Measurements from ENCODE around the gene CYSRT1.
"Not testable (repeated sequence)": the region's sequence is repeated elsewhere in the genome, so short reads cannot be mapped to it uniquely, and the experiment has no call there.

CYSRT1 gene

DNA sequence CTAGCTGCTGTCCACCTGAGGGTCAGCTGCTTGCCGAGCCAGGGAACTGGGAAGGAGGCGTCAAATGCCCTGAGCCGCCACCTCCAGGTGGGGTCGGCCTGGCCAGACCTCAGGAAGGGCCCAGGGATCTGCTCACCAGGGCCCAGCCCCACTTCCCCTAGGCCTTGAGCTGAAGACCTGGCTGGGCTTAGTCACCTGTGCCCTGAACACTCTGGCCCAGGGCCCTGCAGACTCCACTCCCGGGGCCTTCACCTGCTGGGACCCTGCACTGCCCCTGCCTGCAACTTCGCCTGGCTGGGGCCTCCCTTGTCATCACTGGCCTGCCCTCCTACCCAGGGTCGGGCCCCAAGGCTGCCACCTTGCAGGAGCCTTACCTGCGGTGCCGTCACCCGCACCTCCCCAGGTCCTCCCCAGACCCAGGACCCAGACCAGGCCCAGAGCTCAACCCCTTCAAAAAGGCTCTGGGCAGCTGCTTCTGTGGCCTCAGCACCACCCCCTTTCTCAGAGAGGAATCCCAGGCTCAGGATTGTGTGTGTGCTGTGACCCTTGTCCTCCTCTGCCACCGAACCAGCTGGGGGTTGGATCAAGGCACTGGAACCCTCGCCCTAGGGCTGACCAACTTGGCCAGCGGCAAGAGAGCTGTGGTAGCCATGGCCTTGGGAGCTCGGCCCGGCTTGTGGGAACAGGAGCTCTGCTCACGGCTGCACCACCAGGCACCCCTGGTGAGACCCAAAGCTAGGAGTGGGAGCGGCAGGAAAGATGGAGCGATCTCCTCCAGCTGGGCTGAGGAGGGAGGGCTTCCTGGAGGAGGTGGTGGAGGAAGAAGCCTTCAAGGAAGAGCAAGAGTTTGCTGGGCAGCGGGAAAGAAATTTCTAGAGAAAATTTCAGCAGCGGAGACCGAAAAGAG, 29.0 kb downstream of the CYSRT1 start:
- DNase-seq, result no peak

DNA sequence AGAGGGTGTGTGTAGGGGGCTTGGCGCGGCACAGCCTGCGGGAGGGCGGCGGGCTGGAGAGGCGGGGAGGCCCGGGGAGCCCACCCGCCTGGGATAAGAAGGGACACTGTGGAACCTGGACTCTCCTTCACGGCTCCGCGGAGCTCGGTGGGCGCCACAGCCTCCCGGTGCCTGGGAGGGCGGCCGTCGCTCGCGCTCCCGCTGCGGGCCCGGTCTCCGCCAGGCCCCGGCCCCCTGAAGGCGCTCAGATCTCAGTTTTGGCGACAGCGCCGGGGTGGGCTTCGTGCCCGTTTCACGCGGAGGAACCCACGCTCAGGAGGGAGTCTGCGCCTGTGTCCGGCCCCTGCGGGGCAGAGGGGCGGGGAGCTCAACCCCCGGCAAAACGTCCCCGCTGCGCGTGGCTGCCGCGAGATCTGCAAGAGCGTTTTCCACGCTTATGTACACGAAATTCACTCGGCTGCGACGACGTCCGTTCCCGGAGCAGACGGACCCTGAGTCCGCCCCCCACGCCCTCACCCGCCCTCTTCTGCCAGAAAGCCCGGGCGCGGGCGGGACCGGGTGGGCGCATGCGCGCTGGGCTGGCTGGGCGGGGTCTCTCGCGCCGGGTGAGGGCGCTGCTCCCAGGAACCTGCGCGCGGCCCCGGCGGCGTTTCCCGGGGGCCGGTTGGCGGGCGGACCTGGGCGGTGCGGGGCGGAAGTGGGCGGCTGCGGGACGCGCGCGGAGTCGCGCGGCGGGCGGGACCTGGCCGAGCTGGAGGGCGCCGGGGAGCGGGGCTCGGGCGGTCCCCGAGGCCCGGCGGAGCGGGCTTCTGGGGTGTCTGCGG, 29.9 kb downstream of the CYSRT1 start, which contains the start of gene NELFB:
NELFB (plus strand) TSS at position 704 of the 824 bp plus-strand sequence.
- peak; percentile 96 for DNase-seq

DNA sequence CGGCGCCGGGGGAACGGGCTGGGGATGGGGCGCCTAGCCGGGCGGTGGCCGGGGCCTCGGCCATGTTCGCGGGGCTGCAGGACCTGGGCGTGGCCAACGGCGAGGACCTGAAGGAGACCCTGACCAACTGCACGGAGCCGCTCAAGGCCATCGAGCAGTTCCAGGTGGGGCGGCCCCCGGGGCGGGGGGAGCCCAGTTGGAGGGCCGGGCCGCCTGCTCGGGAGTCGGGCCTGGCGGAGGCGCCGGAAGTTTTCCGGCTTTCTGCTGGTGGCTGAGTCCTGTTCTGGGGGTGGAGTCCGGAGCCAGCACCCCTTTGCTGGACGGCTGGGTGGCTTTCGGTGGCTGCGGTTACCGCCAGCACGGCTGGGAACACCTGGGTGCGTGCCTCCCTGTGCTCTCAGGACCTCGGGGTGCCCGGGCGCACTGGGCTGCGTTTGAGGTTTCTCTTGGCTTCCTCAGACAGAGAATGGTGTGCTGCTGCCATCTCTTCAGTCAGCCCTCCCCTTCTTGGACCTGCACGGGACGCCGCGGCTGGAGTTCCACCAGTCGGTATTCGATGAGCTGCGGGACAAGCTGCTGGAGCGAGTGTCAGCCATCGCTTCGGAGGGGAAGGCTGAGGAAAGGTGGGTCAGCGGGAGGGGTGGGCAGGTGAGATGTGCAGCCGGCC, 30.6 kb downstream of the CYSRT1 start:
- no peak for DNase-seq

DNA sequence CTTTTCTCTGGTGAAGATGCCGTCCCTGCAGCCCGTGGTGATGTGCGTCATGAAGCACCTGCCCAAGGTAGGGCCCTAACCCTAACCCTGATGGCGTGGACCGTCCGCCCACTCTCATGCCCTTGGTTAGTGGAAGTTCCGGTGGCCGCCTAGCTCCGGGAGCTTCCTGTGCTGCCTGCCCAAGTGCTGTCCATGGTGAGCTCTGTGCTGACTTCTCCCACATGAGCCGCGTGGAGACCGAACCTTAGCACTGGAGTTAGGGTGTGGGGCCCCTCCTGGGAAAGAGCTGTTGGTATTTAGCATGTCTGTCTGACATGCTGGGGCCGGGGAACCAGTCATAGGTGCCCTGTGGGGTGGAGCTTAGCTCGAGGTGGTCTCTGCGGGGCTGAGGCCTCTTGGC, 31.4 kb downstream of the CYSRT1 start:
- DNase-seq, result no peak

DNA sequence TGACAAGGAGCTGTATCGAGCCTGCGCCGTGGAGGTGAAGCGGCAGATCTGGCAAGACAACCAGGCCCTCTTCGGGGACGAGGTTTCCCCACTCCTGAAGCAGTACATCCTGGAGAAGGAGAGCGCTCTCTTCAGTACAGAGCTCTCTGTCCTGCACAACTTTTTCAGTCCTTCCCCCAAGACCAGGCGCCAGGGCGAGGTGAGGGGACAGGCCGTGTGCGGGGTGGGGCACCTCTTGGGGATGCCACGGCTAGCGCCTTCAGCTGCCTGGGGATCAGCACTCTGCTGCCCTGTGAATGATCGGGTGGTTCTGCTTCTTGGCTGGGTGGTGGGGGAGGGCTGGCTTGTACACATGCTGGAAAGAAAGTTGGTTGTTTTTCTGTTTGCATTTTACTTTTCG, 31.9 kb downstream of the CYSRT1 start:
- DNase-seq, result no peak

DNA sequence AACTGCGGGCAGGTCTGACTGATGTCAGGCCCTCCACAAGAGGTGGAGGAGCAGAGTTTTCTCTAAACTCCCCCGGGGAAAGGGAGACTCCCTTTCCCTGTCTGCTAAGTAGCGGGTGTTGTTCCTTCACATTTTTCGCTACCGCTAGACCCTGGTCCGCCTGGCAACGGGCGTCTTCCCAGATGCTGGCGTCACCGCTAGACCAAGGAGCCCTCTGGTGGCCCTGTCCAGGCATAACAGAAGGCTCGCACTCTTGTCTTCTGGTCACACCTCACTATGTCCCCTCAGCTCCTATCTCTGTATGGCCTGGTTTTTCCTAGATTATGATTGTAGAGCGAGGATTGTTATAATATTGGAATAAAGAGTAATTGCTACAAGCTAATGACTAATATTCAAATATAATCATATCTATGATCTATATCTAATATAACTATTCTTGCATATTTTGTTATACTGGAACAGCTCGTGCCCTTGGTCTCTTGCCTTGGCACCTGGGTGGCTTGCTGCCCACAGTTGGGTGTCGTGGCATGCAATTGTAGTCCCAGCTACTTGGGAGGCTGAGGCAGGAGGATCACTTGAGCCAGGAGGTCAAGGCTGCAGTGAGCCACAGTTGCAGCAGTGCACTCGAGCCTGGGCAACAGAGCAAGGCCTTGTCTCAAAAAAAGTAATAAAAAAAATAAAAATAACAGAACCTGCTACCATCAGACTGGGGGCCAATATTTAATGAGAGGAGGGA, 37.4 kb downstream of the CYSRT1 start:
- DNase-seq, result not testable (repeated sequence)

DNA sequence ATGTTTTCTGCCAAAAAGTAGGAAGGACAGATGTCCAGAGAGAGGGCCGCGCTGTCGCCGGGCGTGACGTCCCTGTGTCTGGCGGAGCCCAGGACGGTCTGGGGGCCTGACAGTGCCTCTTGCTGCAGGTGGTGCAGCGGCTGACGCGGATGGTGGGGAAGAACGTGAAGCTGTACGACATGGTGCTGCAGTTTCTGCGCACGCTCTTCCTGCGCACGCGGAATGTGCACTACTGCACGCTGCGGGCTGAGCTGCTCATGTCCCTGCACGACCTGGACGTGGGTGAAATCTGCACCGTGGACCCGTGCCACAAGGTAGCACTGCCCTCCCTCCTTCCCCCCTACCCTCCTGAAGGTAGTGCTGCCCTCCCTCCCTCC, 37.9 kb downstream of the CYSRT1 start:
- DNase-seq, result no peak

DNA sequence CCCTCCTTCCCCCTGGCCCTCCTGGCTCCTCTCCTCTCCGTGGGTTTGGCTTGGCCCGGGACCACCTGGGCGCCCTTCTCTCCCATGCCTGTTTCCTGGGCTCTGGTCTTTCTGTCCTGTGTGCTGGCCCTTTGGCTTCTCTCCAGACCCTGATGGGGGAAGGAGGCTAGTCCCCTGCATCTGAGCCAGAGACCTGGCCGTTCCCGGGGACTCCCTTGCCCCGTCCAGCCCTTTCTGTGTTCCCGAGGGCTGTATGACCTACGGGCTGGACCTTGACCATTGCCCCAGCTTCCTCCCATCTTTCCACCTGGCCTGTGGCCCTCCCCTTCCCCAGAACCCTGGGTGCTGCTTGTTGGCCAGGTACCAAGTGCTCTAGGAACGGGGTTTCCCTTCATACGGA, 38.5 kb downstream of the CYSRT1 start:
- DNase-seq, result no peak

DNA sequence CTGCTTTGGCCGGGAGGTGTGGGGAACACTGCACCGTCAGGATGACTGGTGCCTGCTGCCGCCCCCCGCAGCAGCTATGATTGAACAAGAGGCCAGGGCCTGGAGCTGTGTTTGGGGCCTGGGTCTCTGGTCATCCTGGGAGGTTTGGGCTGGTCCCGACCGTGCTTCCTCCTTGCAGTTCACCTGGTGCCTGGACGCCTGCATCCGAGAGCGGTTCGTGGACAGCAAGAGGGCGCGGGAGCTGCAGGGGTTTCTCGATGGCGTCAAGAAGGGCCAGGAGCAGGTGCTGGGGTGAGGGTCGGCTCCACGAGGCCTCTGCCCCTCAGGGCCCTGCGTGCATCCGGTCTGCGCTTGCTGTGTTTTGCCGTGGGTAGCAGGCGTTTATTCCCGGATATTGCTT, 39.1 kb downstream of the CYSRT1 start:
- no peak for DNase-seq

DNA sequence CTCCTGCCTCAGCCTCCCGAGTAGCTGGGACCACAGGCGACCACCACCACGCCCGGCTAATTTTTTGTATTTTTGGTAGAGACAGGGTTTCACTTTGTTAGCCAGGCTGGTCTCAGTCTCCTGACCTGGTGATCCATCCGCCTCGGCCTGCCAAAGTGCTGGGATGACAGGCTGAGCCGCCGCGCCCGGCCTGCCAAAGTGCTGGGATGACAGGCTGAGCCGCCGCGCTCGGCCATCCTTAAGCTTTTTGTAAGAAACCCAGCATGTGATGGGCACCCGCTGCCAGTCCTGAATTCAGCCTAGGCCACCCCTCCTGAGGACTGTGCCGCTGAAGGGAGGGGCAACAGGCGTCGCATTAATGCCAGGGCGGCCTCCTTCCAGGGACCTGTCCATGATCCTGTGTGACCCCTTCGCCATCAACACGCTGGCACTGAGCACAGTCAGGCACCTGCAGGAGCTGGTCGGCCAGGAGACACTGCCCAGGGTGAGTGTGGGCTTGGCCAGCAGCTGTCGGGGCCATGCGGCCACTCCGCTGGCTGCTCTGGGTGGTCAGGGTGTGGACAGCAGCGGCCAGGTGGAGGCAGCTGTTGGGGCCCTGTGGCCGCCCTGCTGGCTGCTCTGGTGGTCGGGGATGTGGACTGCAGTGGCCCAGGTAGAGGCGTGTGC, 40.7 kb downstream of the CYSRT1 start:
- peak; percentile 22 for DNase-seq

DNA sequence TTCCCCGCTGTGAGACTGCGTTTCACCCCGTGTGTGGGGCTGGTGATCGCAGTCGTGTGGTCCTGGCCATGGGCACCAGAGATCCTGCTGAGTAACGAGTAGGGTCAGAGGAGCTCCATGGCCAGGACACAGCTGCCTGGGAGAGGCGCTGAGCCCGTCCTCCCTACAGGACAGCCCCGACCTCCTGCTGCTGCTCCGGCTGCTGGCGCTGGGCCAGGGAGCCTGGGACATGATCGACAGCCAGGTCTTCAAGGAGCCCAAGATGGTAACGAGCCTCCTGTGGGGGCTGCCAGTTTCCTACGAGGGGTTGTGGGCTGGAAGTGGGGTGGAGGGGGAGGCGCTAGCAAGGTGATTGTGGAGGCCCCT, 41.2 kb downstream of the CYSRT1 start:
- DNase-seq, result peak; percentile 24

DNA sequence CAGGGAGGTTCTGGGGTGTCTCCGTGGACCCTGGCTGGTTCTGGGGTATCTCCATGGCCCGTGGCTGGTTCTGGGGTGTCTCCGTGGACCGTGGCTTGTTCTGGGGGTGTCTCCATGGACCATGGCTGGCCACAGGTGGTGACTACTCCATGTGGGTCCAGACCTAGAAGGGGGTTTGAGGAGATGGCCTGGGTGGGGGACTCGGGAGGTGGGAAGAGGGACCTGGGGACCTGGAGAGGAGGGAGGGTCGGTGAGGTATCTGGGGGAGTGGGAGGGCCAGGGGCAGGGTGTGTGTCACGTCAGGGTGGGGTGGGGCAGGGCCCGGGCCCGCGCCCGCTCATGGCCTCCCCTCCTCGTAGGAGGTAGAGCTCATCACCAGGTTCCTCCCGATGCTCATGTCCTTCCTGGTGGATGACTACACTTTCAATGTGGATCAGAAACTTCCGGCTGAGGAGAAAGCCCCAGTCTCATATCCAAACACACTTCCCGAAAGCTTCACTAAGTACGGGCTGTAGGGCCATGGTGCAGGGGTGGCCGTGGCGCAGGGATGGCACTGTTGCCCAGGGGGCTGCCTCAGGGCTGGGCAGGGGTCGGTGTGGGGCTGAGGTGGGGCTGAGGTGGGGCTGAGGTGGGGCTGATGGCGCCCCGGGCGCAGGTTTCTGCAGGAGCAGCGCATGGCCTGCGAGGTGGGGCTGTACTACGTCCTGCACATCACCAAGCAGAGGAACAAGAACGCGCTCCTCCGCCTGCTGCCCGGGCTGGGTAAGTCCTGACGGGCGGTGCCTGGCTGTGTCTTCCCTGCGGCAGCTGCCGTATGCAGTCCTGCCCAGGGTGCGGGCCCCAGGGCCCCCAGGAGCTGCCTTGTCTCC, 41.8 kb downstream of the CYSRT1 start:
- DNase-seq, result no peak

DNA sequence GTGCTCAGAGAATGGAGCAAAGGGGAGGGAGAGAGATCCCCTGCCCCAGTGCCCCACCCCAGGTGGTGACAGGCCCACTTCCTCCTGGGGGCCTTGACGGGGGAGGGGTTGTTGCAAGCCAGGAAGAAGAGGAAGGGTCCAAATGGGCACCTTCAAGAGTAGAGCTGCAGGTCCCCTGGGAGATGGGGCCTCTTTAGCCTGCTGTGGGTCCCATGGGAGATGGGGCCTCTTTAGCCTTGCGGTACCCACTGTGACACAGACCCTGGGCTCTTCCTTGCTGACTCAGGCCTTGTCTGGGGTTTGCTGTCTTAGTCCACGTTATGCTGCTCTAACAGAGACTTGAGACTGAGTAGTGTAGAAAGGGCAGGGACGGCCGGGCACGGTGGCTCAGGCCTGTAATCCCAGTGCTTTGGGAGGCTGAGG, 43.0 kb downstream of the CYSRT1 start:
- peak; percentile 19 for DNase-seq

DNA sequence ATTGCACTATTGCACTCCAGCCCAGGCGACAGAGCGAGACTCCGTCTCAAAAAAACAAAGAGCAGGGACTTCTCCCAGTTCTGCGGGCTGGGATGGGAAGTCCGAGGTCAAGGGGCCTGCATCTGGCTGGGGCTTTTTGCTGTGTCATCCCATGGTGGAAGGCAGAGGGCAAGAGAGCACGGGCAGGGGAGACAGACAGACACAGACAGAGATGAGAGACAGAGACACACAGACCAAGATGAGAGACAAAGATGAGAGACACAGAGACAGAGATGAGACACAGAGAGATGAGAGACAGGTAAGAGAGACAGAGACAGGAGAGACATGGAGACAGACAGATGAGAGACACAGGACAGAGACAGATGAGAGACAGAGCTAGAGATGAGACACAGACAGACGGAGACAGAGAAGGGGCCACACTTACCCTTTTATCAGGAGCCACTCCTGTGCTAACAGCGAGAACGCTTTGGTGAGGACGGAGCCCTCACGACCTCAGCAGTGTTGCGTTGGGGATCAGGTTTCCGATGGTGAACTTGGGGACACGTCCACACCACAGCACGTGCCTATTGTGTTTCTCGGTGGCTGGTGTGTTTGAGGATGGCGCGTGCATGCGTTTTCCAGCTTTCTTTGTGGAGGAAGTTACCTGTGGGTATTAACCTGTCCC, 43.7 kb downstream of the CYSRT1 start:
- peak; percentile 21 for DNase-seq

DNA sequence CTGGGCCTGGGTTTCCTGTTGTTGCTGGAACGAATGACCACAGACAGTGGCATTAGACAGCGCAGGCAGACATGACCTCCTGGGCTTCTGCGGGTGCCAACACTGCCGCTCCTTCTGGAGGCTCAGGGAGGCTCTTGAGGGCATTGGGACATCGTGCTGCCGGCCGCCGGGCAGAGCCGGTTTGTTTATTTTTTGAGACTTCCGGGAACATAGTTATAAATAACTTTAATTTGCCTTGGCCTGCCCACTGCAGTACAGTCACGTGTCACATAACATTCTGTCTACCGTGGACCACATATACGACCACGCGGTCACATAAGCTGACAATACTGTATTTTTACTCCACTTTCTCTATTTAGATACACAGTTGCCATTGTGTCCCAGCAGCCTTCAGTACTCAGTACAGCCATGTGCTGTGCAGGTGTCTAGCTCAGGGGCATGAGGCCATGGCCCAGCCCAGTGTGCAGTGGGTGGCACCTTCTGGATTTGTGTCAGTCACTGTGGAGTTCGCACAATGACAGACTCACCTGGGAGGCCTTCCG, 44.3 kb downstream of the CYSRT1 start:
- DNase-seq, result peak; percentile 54

DNA sequence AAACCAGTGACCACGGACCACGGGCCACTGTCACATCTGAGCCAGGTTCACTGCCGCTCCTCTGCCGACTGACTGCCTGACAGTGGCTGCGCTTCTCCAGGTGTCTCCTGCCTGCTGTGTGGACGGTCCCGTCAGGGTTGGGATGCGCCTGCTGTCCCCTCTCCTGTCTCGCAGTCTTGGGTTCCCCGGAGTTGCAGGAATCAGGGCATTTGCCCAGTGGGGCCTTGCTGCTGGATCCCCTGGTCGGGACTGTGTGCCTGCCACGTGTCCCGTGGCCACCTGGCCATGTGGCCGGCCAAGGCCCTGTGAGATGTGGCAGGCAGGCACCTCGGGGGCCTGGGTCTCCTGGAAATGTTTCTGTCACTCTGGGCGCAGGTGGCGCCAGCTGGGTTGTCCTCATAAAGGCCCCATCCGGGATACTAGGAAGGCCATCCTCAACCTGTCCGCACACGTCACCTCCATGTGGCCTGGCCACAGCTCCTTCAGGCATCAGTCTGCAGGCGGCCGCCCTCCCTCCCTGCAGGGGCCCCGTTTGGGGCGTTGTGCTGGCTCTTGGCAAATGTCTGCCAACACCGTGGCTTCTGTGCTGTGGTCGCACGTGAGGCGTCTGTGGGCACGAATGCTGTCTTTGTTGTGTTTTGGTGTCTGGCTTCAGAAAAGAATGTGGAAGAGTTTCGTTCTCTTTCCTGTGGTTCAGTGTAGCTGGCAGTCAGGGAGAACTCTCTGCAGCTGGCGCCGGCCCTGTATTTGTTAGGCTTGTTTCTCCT, 46.1 kb downstream of the CYSRT1 start:
- DNase-seq, result peak; percentile 43

DNA sequence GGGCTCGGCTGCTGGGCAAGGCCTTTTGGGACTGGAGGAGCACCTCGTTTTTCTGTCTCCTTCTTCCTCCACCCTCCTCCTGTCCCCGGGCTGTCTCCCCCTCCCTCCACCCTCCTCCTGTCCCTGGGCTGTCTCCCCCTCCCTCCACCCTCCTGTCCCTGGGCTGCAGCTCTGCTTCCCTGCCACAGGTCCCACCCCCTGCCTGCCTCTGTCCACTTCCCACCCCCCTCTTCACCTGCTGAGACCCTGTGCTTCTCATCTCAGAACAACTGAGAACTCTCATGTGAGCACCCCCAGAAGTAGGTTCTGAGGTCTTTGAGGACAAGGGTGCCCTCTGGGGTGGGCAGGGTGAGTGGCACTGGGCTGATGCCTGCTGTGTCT, 46.7 kb downstream of the CYSRT1 start:
- no peak for DNase-seq

DNA sequence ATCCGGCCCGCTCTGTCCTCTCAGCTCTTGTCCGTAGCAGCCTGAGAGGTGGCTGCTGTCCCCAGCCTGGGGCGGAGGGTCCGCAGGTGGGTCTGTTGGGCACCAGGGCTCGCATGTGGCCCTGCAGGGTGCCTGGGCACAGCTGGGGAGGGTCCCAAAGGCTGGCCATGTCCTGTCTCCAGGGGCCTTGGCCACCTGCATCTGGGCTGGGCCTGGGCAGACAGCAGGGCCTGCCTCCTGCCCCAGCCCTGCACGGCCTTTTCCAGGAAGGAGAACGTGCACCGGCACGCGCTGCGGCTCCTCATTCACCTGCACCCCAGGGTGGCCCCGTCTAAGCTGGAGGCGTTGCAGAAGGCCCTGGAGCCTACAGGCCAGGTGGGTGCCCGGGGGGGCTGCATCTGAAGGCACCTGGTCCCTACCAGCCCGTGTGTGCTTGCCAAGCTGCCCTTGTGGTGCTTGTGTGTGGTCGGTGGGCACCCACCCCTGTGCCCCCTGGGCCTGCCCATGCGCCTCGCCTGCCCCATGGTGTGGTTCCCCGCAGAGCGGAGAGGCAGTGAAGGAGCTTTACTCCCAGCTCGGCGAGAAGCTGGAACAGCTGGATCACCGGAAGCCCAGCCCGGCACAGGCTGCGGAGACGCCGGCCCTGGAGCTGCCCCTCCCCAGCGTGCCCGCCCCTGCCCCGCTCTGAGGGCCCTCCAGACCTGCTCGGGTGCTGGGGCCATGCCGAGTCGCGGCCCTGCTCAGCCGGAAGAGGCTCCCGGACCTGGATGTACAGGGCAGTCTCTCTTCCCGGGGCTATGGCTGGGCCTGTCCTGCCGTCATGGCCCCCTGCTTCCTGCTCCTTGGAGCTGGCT, 47.5 kb downstream of the CYSRT1 start:
- DNase-seq, result no peak
